Astrocyte (in vitro differentiated cells and primary cell): ENCODE results near the gene FBN3. TPM values are rescaled to one million over a fixed set of nuclear protein-coding genes. Genes with fewer than 3 reads are reported as not detected.

Experiments used
- DNase-seq: peaks from one replicate; pipeline ENCODE4 v3.0.0-alpha.2; 2010; ENCODE audit warnings: low read depth
- FAIRE-seq: peaks from 2 replicates; lab custom pipeline; 2011; peaks lifted over from hg19 to GRCh38; lab: Jason Lieb, UNC
- H2AFZ ChIP-seq: 2 replicates; pipeline ENCODE4 v1.6.0; 2012; ENCODE audit warnings: low read depth, low read length, inconsistent platforms
- H3K27ac ChIP-seq: 2 replicates; pipeline ENCODE4 v1.5.1; 2011; ENCODE audit warnings: low read depth, low read length, inconsistent platforms
- H3K27me3 ChIP-seq: 2 replicates; pipeline ENCODE4 v1.6.0; 2011; ENCODE audit warnings: low read length, inconsistent platforms; ENCODE audit not compliant: insufficient read depth
- H3K36me3 ChIP-seq: 2 replicates; pipeline ENCODE4 v1.5.1; 2011; ENCODE audit warnings: low read length, inconsistent platforms; ENCODE audit not compliant: insufficient read depth
- H3K4me1 ChIP-seq: 2 replicates; pipeline ENCODE4 v1.5.1; 2011; ENCODE audit warnings: low read length, inconsistent platforms; ENCODE audit not compliant: insufficient read depth
- H3K4me2 ChIP-seq: 2 replicates; pipeline ENCODE4 v1.6.0; 2012; ENCODE audit warnings: low read length, inconsistent platforms
- H3K4me3 ChIP-seq: 2 replicates; pipeline ENCODE4 v1.5.1; 2011; ENCODE audit warnings: low read depth, mild to moderate bottlenecking, low read length, inconsistent platforms; ENCODE audit not compliant: insufficient read depth
- H3K79me2 ChIP-seq: 2 replicates; pipeline ENCODE4 v1.6.0; 2012; ENCODE audit warnings: mild to moderate bottlenecking, low read length, inconsistent platforms; ENCODE audit not compliant: insufficient read depth
- H3K9ac ChIP-seq: 2 replicates; pipeline ENCODE4 v1.6.0; 2012; ENCODE audit warnings: mild to moderate bottlenecking, low read length, inconsistent platforms
- H3K9me3 ChIP-seq: 2 replicates; pipeline ENCODE4 v1.5.1; 2012; ENCODE audit warnings: low read depth, mild to moderate bottlenecking, low read length, inconsistent platforms; ENCODE audit not compliant: insufficient read depth
- H4K20me1 ChIP-seq: 2 replicates; pipeline ENCODE4 v1.6.0; 2012; ENCODE audit warnings: low read length, inconsistent platforms; ENCODE audit not compliant: insufficient read depth
- H3K27ac Mint-ChIP-seq: one replicate; pipeline ENCODE4 v1.8.0; 2021; ENCODE audit warnings: mild to moderate bottlenecking, mixed read lengths; ENCODE audit not compliant: unreplicated experiment
- H3K27me3 Mint-ChIP-seq: one replicate; pipeline ENCODE4 v1.8.0; 2021; ENCODE audit warnings: low read depth, mixed read lengths; ENCODE audit not compliant: unreplicated experiment
- H3K36me3 Mint-ChIP-seq: one replicate; pipeline ENCODE4 v1.8.0; 2021; ENCODE audit warnings: low read depth, mixed read lengths; ENCODE audit not compliant: unreplicated experiment
- H3K4me1 Mint-ChIP-seq: one replicate; pipeline ENCODE4 v1.8.0; 2021; ENCODE audit warnings: low read depth, mixed read lengths; ENCODE audit not compliant: unreplicated experiment
- H3K4me3 Mint-ChIP-seq: one replicate; pipeline ENCODE4 v1.8.0; 2021; ENCODE audit warnings: mild to moderate bottlenecking, moderate library complexity, mixed read lengths; ENCODE audit not compliant: unreplicated experiment
- H3K9me3 Mint-ChIP-seq: one replicate; pipeline ENCODE4 v1.8.0; 2021; ENCODE audit warnings: mild to moderate bottlenecking, mixed read lengths; ENCODE audit not compliant: unreplicated experiment
- EZH2 ChIP-seq: IDR thresholded peaks from 2 replicates; pipeline ENCODE4 v1.6.1; 2012; ENCODE audit warnings: mild to moderate bottlenecking, low read length, inconsistent platforms; ENCODE audit not compliant: insufficient read depth
- total RNA-seq: library from RNA; stranded (reverse); gene quantifications from 2 replicates; pipeline ENCODE4 v1.2.1, GENCODE V29; 2021
- TF ChIP-seq, protein P1 (sequence below): IDR thresholded peaks from 2 replicates; pipeline ENCODE4 v1.5.1; 2011; ENCODE audit warnings: low read depth, mild to moderate bottlenecking, inconsistent platforms, low read length, moderate library complexity; ENCODE audit not compliant: insufficient read depth

FBN3 gene
- total RNA-seq, 1 donor from 2014 or later: 1.00 TPM

- Histone ChIP-seq H3K79me2 (no peaks in the 10 kb centered on the region), H3K4me2 (no peak overlapping the region), H3K36me3 (no peaks in the 10 kb centered on the region), H4K20me1 (no peaks in the 10 kb centered on the region), H3K27me3 (no peaks in the 10 kb centered on the region), H3K9ac (no peak overlapping the region), H3K9me3 (peaks cover 2% of the 10 kb centered on the region), H3K27ac (no peak overlapping the region), H3K4me3 (no peak overlapping the region), H3K4me1 (no peaks in the 10 kb centered on the region), H2AFZ (no peak overlapping the region)
- Mint-ChIP-seq H3K9me3 (peaks cover 8% of the 10 kb centered on the region), H3K4me1 (no peaks in the 10 kb centered on the region), H3K36me3 (no peaks in the 10 kb centered on the region), H3K27ac (no peak overlapping the region), H3K27me3 (peaks cover 13% of the 10 kb centered on the region), H3K4me3 (no peak overlapping the region)
- FAIRE-seq (no peak), DNase-seq (no peak)
- TF ChIP-seq, protein P1, sequence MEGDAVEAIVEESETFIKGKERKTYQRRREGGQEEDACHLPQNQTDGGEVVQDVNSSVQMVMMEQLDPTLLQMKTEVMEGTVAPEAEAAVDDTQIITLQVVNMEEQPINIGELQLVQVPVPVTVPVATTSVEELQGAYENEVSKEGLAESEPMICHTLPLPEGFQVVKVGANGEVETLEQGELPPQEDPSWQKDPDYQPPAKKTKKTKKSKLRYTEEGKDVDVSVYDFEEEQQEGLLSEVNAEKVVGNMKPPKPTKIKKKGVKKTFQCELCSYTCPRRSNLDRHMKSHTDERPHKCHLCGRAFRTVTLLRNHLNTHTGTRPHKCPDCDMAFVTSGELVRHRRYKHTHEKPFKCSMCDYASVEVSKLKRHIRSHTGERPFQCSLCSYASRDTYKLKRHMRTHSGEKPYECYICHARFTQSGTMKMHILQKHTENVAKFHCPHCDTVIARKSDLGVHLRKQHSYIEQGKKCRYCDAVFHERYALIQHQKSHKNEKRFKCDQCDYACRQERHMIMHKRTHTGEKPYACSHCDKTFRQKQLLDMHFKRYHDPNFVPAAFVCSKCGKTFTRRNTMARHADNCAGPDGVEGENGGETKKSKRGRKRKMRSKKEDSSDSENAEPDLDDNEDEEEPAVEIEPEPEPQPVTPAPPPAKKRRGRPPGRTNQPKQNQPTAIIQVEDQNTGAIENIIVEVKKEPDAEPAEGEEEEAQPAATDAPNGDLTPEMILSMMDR: no peak
- no peak for TF ChIP-seq EZH2
Measured at GRCh38 chr19:8075158-8076074, 74.0 kb downstream of the FBN3 start.

- no peaks in the 10 kb centered on the region for H3K79me2 ChIP-seq
- Mint-ChIP-seq H3K36me3 (no peaks in the 10 kb centered on the region), H3K4me3 (no peak overlapping the region), H3K27me3 (peaks cover 9% of the 10 kb centered on the region), H3K9me3 (peaks cover 10% of the 10 kb centered on the region), H3K4me1 (no peaks in the 10 kb centered on the region), H3K27ac (no peak overlapping the region)
- H3K4me3 ChIP-seq: no peak overlapping the region
- peaks cover 5% of the 10 kb centered on the region for H3K9me3 ChIP-seq
- H3K27me3 ChIP-seq: no peaks in the 10 kb centered on the region
- no peak for DNase-seq
- no peak overlapping the region for H3K27ac ChIP-seq
- no peak for FAIRE-seq
- TF ChIP-seq, protein P1: no peak
- no peak for TF ChIP-seq EZH2
- H4K20me1 ChIP-seq: no peaks in the 10 kb centered on the region
- H3K36me3 ChIP-seq: no peaks in the 10 kb centered on the region
- H2AFZ ChIP-seq: no peak overlapping the region
- no peaks in the 10 kb centered on the region for H3K4me1 ChIP-seq
- H3K4me2 ChIP-seq: no peak overlapping the region
- H3K9ac ChIP-seq: no peak overlapping the region
Measured at GRCh38 chr19:8074501-8074900, 74.9 kb downstream of the FBN3 start.

GRCh38 chr19:8071912-8072311 lies 77.5 kb downstream of the FBN3 start:
- Histone ChIP-seq H4K20me1 (no peaks in the 10 kb centered on the region), H2AFZ (no peak overlapping the region), H3K4me3 (no peak overlapping the region), H3K4me2 (no peak overlapping the region), H3K27me3 (no peaks in the 10 kb centered on the region), H3K4me1 (no peaks in the 10 kb centered on the region), H3K27ac (no peak overlapping the region), H3K79me2 (no peaks in the 10 kb centered on the region), H3K9me3 (peaks cover 5% of the 10 kb centered on the region), H3K9ac (no peak overlapping the region), H3K36me3 (no peaks in the 10 kb centered on the region)
- Mint-ChIP-seq H3K9me3 (peaks cover 10% of the 10 kb centered on the region), H3K4me1 (no peaks in the 10 kb centered on the region), H3K27ac (no peak overlapping the region), H3K36me3 (no peaks in the 10 kb centered on the region), H3K27me3 (no peaks in the 10 kb centered on the region), H3K4me3 (no peak overlapping the region)
- no peak for FAIRE-seq
- no peak for DNase-seq
- TF ChIP-seq, protein P1: no peak
- TF ChIP-seq EZH2: no peak
